HepG2 (cell line): ENCODE results near the gene DOK7. TPM values are rescaled to one million over a fixed set of nuclear protein-coding genes. Genes with fewer than 3 reads are reported as not detected.

Source experiments
- ATAC-seq: fragments of 200-7000 bp; cut with Tn5 transposase; 3 replicates; pipeline ENCODE4 v1.9.1; 2020; ENCODE audit warnings: mild to moderate bottlenecking, moderate library complexity
- BruUV-seq: library from RNA; stranded (reverse); fragments of 400-500 nt; replicated peaks from 2 replicates; lab custom pipeline; 2021; lab: Mats Ljungman, UMichigan
- CTCF ChIA-PET: fragments of 300-600 bp; formaldehyde crosslinking; extraction: SDS; loops from one replicate; lab custom pipeline; 2021; ENCODE audit warnings: low total read pairs, inconsistent platforms, low intra/inter-chr PET ratio; lab: Yijun Ruan, JAX
- POLR2A ChIA-PET: fragments of 350-600 bp; sonication (Branson Sonifier 250); formaldehyde crosslinking; loops from one replicate; lab custom pipeline; 2020; ENCODE audit warnings: antibody characterized with exemption, inconsistent platforms; lab: Yijun Ruan, JAX
- DNase-seq: peaks from one replicate; pipeline ENCODE4 v3.0.0-alpha.2; 2015; ENCODE audit warnings: low spot score
- FAIRE-seq: peaks from 3 replicates; lab custom pipeline; 2011; peaks lifted over from hg19 to GRCh38; lab: Jason Lieb, UNC
- H2AFZ ChIP-seq: one replicate; pipeline ENCODE4 v1.6.1; 2011; ENCODE audit warnings: low read length, inconsistent platforms
- H3K27ac ChIP-seq: fragments of 300-600 bp; 3 replicates; pipeline ENCODE4 v1.8.0; 2011; ENCODE audit warnings: mixed run types, mild to moderate bottlenecking, mixed read lengths, low read length, inconsistent platforms; ENCODE audit not compliant: insufficient read depth; ENCODE audit errors: extremely low read length
- H3K27me3 ChIP-seq, 2 experiments: fragments of 200-600 bp in 1 of 2; 2 replicates in 1 of 2; 3 replicates in 1 of 2; pipeline versions ENCODE4 v1.6.0 to v1.8.0; 2011; ENCODE audit warnings: low read length in 2 of 2, mild to moderate bottlenecking in 2 of 2, moderate library complexity in 2 of 2, inconsistent platforms in 1 of 2; ENCODE audit not compliant: insufficient read depth in 2 of 2, control insufficient read depth in 1 of 2
- H3K36me3 ChIP-seq, 2 experiments: fragments of 200-600 bp in 1 of 2; replicated peaks in 1 of 2; 2 replicates in 1 of 2; 3 replicates in 1 of 2; pipeline versions ENCODE4 v1.5.1 to v1.8.0; 2011; ENCODE audit warnings: low read length in 2 of 2, inconsistent platforms in 1 of 2; ENCODE audit not compliant: insufficient read depth in 2 of 2, control insufficient read depth in 1 of 2
- H3K4me1 ChIP-seq: 2 replicates; pipeline ENCODE4 v1.5.1; 2012; ENCODE audit warnings: low read length, inconsistent platforms; ENCODE audit not compliant: insufficient read depth
- H3K4me2 ChIP-seq: 2 replicates; pipeline ENCODE4 v1.6.0; 2011; ENCODE audit warnings: low read depth, low read length, inconsistent platforms
- H3K4me3 ChIP-seq, 3 experiments: fragments of 200-600 bp in 1 of 3; sonication (generic), shearing (Covaris generic) in 1 of 3; replicated peaks in 1 of 3; 2 replicates each; pipeline ENCODE4 v1.5.1; 2011 to 2016; ENCODE audit warnings: low read length in 3 of 3, inconsistent platforms in 2 of 3, low read depth in 2 of 3, mild to moderate bottlenecking in 2 of 3, control low read depth in 1 of 3, mixed read lengths in 1 of 3; ENCODE audit not compliant: insufficient read depth in 1 of 3
- H3K79me2 ChIP-seq: one replicate; pipeline ENCODE4 v1.6.1; 2011; ENCODE audit warnings: low read length, inconsistent platforms; ENCODE audit not compliant: insufficient read depth
- H3K9ac ChIP-seq: 2 replicates; pipeline ENCODE4 v1.6.0; 2011; ENCODE audit warnings: mild to moderate bottlenecking, low read depth, low read length, inconsistent platforms; ENCODE audit not compliant: insufficient read depth
- H3K9me3 ChIP-seq: 2 replicates; pipeline ENCODE4 v1.5.1; 2012; ENCODE audit warnings: mild to moderate bottlenecking, low read length
- H4K20me1 ChIP-seq: 2 replicates; pipeline ENCODE4 v1.6.0; 2011; ENCODE audit warnings: inconsistent platforms, mild to moderate bottlenecking, low read length, moderate library complexity; ENCODE audit not compliant: insufficient read depth
- BATF2 ChIP-seq: sonication (generic); formaldehyde crosslinking; IDR thresholded peaks from 2 replicates; pipeline ENCODE4 v1.8.0; 2022; ENCODE audit warnings: mild to moderate bottlenecking, missing genetic modification reagents, moderate library complexity
- CTCF ChIP-seq: sonication (generic); formaldehyde crosslinking; IDR thresholded peaks from 2 replicates; pipeline ENCODE4 v1.5.0; 2020; ENCODE audit warnings: mild to moderate bottlenecking, missing genetic modification reagents, moderate library complexity
- HNRNPLL ChIP-seq: fragments of 200-400 bp; formaldehyde crosslinking; IDR thresholded peaks from 2 replicates; pipeline ENCODE4 v1.6.1; 2017; ENCODE audit warnings: mild to moderate bottlenecking, low read depth, low read length; ENCODE audit not compliant: poor library complexity, severe bottlenecking
- POLR2AphosphoS2 ChIP-seq: IDR thresholded peaks from 2 replicates; pipeline ENCODE4 v1.6.1; 2011; ENCODE audit warnings: low read depth, low read length, improper control_type of control experiment
- STAG1 ChIP-seq: sonication (generic); formaldehyde crosslinking; IDR thresholded peaks from 2 replicates; pipeline ENCODE4 v1.4.0; 2020; ENCODE audit warnings: missing genetic modification reagents
- ZBTB7B ChIP-seq: sonication (generic); formaldehyde crosslinking; IDR thresholded peaks from 2 replicates; pipeline ENCODE4 v1.4.0; 2020; ENCODE audit warnings: missing genetic modification reagents
- ZFP36L2 ChIP-seq: sonication (generic); formaldehyde crosslinking; IDR thresholded peaks from 2 replicates; pipeline ENCODE4 v1.4.0; 2020; ENCODE audit warnings: missing genetic modification reagents
- ZNF256 ChIP-seq: sonication (generic); formaldehyde crosslinking; conservative IDR thresholded peaks from 2 replicates; pipeline ENCODE4 v1.4.0; 2020; ENCODE audit warnings: missing genetic modification reagents
- ZNF264 ChIP-seq: sonication (generic); formaldehyde crosslinking; IDR thresholded peaks from 2 replicates; pipeline ENCODE4 v1.4.0; 2020; ENCODE audit warnings: missing genetic modification reagents
- ZNF569 ChIP-seq: sonication (generic); formaldehyde crosslinking; IDR thresholded peaks from 2 replicates; pipeline ENCODE4 v1.5.0; 2020; ENCODE audit warnings: mild to moderate bottlenecking, missing genetic modification reagents, moderate library complexity, borderline replicate concordance
- ZZZ3 ChIP-seq: sonication (generic); formaldehyde crosslinking; IDR thresholded peaks from 2 replicates; pipeline ENCODE4 v1.4.0; 2020; ENCODE audit warnings: missing genetic modification reagents, mild to moderate bottlenecking, borderline replicate concordance
- WGBS: methylation state at CpG from one replicate; pipeline ENCODE4 v1.1.6; 2017; ENCODE audit warnings: low lambda C conversion rate; 5-methylcytosine and 5-hydroxymethylcytosine counted together
- in situ Hi-C: cut with HindIII; loops from 2 replicates; pipeline ENCODE4 v1.10.0; 2017; ENCODE audit warnings: low pct_unique_long_range_greater_than_20kb; ENCODE audit not compliant: extremely low pct_ligation_motif_present
- intact Hi-C: fragments of 100-400 bp; cut with micrococcal nuclease; formaldehyde crosslinking; loops from one replicate; pipeline ENCODE4 v1.10.0; 2022; ENCODE audit not compliant: unreplicated experiment
- polyA plus RNA-seq, 8 experiments: library from polyadenylated mRNA; depleted of rRNA in 3 of 8; stranded (reverse) in 7 of 8; unstranded in 1 of 8; fragments of >200 nt; fragmentation: Illumina TruSeq in 4 of 8; extraction: Trizol in 4 of 8; gene quantifications; 2 replicates each; pipeline versions ENCODE4 v1.2.1 to v1.2.3, GENCODE V29; 2011 to 2016; ENCODE audit warnings: low read depth in 4 of 8, missing spikeins in 1 of 8, mixed read lengths in 1 of 8; ENCODE audit not compliant: insufficient read depth in 1 of 8
- total RNA-seq, 5 experiments: library from RNA; depleted of rRNA; stranded (reverse); fragments of >200 nt; fragmentation: Illumina TruSeq; extraction: Trizol; gene quantifications; 2 replicates each; pipeline ENCODE4 v1.2.3, GENCODE V29; 2016; ENCODE audit warnings: low read depth in 1 of 5

DOK7 gene
- total and polyA plus RNA-seq, 2 of the 13 experiments (the other 11 are each of a cell fraction or from before 2014, with no cell fraction given), result 0.03 to 0.07 TPM

GRCh38 chr4:3434881-3435685, 28.0 kb upstream of the DOK7 start:
- no TSS peak for BruUV-seq
- POLR2A ChIA-PET, result no interaction called here
- no peak overlapping the region for H3K9ac ChIP-seq
- no peaks in the 10 kb centered on the region for H3K9me3 ChIP-seq
- FAIRE-seq (no peak), ATAC-seq (peak; percentile 15)
- H3K27ac ChIP-seq, result no peak overlapping the region
- no peaks in the 10 kb centered on the region for H3K79me2 ChIP-seq
- in situ Hi-C loops, result no loop called here
- 92% methylated on average over 6 of the region's 16 CpGs for WGBS
- peaks cover 0 to 5% of the 10 kb centered on the region in 2 experiments; a peak in 1 of 5 replicates for H3K36me3 ChIP-seq
- TF ChIP-seq ZZZ3 (CRISPR knock-in tag) (no peak), ZBTB7B (CRISPR knock-in tag) (no peak), STAG1 (CRISPR knock-in tag) (peak; percentile 29), POLR2AphosphoS2 (no peak), ZFP36L2 (no peak), CTCF (peak; percentile 45), ZNF256 (no peak), BATF2 (CRISPR knock-in tag) (no peak), ZNF264 (CRISPR knock-in tag) (no peak), ZNF569 (CRISPR knock-in tag) (no peak), HNRNPLL (peak; percentile 17)
- TF ChIP-seq, all 625 proteins: peak for 3
- H4K20me1 ChIP-seq, result no peaks in the 10 kb centered on the region
- CTCF ChIA-PET, result no interaction called here
- no peak overlapping the region for H3K4me2 ChIP-seq
- intact Hi-C loops, result no loop called here
- H3K4me3 ChIP-seq, result no peak overlapping the region
- H3K27me3 ChIP-seq, result no peaks in the 10 kb centered on the region
- no peak for DNase-seq
- peaks cover 22% of the 10 kb centered on the region; the same call in 1 of the 2 replicates for H3K4me1 ChIP-seq
- no peak overlapping the region for H2AFZ ChIP-seq
